Prostate gland (tissue), 2 donors: ENCODE results near the gene DMWD.
"Not testable (repeated sequence)": the region's sequence is repeated elsewhere in the genome, so short reads cannot be mapped to it uniquely, and the experiment has no call there.

Experiments
- CTCF ChIP-seq, 4 experiments: fragments of 200-600 bp in 2 of 4; fragments of 450-650 bp in 2 of 4; sonication (generic) in 2 of 4; IDR thresholded peaks; 1 replicate in 3 of 4; 2 replicates in 1 of 4; pipeline ENCODE4 v1.5.1; 2016 to 2019; ENCODE audit warnings: antibody characterized with exemption in 4 of 4, mild to moderate bottlenecking in 2 of 4, moderate library complexity in 2 of 4
- POLR2A ChIP-seq: fragments of 450-650 bp; IDR thresholded peaks from one replicate; pipeline ENCODE4 v1.6.1; 2016; ENCODE audit warnings: antibody characterized with exemption, mild to moderate bottlenecking
- POLR2AphosphoS5 ChIP-seq: sonication (generic); formaldehyde crosslinking; IDR thresholded peaks from one replicate; pipeline ENCODE4 v1.6.1; 2017; ENCODE audit warnings: antibody characterized with exemption

- not testable (repeated sequence) for TF ChIP-seq CTCF (IDR thresholded peaks at IDR 0.05); POLR2A; POLR2AphosphoS5
Observed at GRCh38 chr19:45751483-45751882, 41.2 kb downstream of the DMWD start.
